ENCODE data around the gene ABCA1.

The ABCA1 gene

GRCh38 chr9:104802906-104803305 lies 125.0 kb downstream of the ABCA1 start:
- no peak for DNase-seq (ENCODE audit: low read depth)
- no peak for TF ChIP-seq CTCF (IDR thresholded peaks at IDR 0.05; ENCODE audit: low read length, missing control alignments)
- no peak overlapping the region for H3K4me3 ChIP-seq (replicated peaks; ENCODE audit: low read depth, low read length)

- no peak overlapping the region for H3K4me3 ChIP-seq (replicated peaks; ENCODE audit: low read depth, low read length)
- no peak for DNase-seq (ENCODE audit: low read depth)
- no peak for TF ChIP-seq CTCF (IDR thresholded peaks at IDR 0.05; ENCODE audit: low read length, missing control alignments)
Observed at GRCh38 chr9:104802110-104802509, 125.8 kb downstream of the ABCA1 start.

- TF ChIP-seq CTCF (IDR thresholded peaks at IDR 0.05; ENCODE audit: low read length, missing control alignments), result no peak
Observed at GRCh38 chr9:104800068-104800785, 127.7 kb downstream of the ABCA1 start.

GRCh38 chr9:104798209-104798995 lies 129.6 kb downstream of the ABCA1 start:
- DNase-seq (ENCODE audit: low read depth), result no peak
- H3K4me3 ChIP-seq (replicated peaks; ENCODE audit: low read depth, low read length), result no peak overlapping the region
- no peak for TF ChIP-seq CTCF (IDR thresholded peaks at IDR 0.05; ENCODE audit: low read length, missing control alignments)

More at GRCh38 chr9:104800068-104800785, 127.7 kb downstream of the ABCA1 start:
- no peak for DNase-seq (ENCODE audit: low read depth)
- H3K4me3 ChIP-seq (replicated peaks; ENCODE audit: low read depth, low read length), result no peak overlapping the region

GRCh38 chr9:104795857-104796256 lies 132.1 kb downstream of the ABCA1 start:
- H3K4me3 ChIP-seq (replicated peaks; ENCODE audit: low read depth, low read length), result no peak overlapping the region
- DNase-seq (ENCODE audit: low read depth), result no peak
- no peak for TF ChIP-seq CTCF (IDR thresholded peaks at IDR 0.05; ENCODE audit: low read length, missing control alignments)

- DNase-seq (ENCODE audit: low read depth), result peak; percentile 63
- no peak overlapping the region for H3K4me3 ChIP-seq (replicated peaks; ENCODE audit: low read depth, low read length)
- TF ChIP-seq CTCF (IDR thresholded peaks at IDR 0.05; ENCODE audit: low read length, missing control alignments), result no peak
Observed at GRCh38 chr9:104795082-104795481, 132.9 kb downstream of the ABCA1 start.

All from fibroblast of pulmonary artery (primary cell).